DND-41 (cell line): ENCODE results near the gene CLASP1.

ENCODE experiments used
- EZH2 ChIP-seq: IDR thresholded peaks from 3 replicates; pipeline ENCODE4 v1.6.1; 2012; ENCODE audit warnings: borderline replicate concordance, low read depth, mild to moderate bottlenecking, moderate library complexity, low read length, inconsistent platforms; ENCODE audit not compliant: severe bottlenecking
- TF ChIP-seq, protein P1 (sequence below): IDR thresholded peaks from 2 replicates; pipeline ENCODE4 v1.5.1; 2012; ENCODE audit warnings: borderline replicate concordance, low read length, moderate library complexity, mild to moderate bottlenecking; ENCODE audit not compliant: poor library complexity, severe bottlenecking; ENCODE audit errors: extremely low read depth

DNA sequence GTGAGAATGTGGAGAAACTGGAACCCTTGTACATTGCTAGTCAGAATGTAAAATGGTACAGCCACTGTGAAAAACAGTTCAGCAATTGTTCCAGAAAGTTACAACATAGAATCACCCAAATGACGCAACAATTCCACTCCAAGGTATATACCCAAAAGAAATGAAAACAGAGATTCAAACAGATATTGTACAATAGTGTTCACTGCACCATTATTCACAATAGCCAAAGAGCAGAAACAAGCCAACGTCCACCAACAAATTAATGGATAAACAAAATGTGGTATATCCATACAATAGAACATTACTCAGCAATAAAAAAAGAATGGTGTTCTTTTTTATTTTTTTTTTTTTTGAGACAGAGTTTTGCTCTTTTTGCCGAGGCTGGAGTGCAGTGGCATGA is 10.9 kb downstream of the CLASP1 start:
- TF ChIP-seq, protein P1, sequence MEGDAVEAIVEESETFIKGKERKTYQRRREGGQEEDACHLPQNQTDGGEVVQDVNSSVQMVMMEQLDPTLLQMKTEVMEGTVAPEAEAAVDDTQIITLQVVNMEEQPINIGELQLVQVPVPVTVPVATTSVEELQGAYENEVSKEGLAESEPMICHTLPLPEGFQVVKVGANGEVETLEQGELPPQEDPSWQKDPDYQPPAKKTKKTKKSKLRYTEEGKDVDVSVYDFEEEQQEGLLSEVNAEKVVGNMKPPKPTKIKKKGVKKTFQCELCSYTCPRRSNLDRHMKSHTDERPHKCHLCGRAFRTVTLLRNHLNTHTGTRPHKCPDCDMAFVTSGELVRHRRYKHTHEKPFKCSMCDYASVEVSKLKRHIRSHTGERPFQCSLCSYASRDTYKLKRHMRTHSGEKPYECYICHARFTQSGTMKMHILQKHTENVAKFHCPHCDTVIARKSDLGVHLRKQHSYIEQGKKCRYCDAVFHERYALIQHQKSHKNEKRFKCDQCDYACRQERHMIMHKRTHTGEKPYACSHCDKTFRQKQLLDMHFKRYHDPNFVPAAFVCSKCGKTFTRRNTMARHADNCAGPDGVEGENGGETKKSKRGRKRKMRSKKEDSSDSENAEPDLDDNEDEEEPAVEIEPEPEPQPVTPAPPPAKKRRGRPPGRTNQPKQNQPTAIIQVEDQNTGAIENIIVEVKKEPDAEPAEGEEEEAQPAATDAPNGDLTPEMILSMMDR, result no peak
- TF ChIP-seq EZH2, result no peak
